ENCODE results near the gene TMEM150C.
"Not testable (repeated sequence)": the region's sequence is repeated elsewhere in the genome, so short reads cannot be mapped to it uniquely, and the experiment has no call there.

Gene TMEM150C

DNA sequence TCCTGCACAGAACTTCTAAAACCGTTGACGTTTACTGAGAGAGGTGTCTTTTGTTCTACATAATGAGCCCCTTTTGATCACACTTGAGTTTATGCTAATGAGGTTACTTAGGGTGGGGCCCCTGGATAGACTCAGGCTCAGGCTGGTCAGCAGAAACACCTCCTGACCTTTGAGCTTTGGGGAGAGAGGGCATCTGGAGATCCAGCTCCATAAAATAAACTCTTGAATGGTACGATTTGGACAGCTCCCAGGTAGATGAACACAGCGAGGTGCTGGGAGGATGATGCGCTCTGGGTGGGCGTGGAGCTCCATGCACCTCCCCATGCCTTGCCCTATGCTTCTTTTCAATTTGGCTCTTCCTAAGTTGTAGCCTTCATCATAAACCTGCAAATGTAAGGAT lies 79.4 kb downstream of the TMEM150C start:
- Histone ChIP-seq H3K27me3 (replicated peaks; ENCODE audit: control insufficient read depth, insufficient read depth, low read length, poor library complexity, severe bottlenecking) (no peaks in the 10 kb centered on the region), H3K9me3 (ENCODE audit: control insufficient read depth, low read length) (no peaks in the 10 kb centered on the region), H3K4me1 (ENCODE audit: control insufficient read depth, insufficient read depth, low read length, poor library complexity, severe bottlenecking) (no peaks in the 10 kb centered on the region), H3K27ac (ENCODE audit: insufficient read depth, low read length, poor library complexity, severe bottlenecking) (no peak overlapping the region), H3K4me3 (ENCODE audit: insufficient read depth, low read depth, low read length, poor library complexity, severe bottlenecking) (no peak overlapping the region), H3K36me3 (ENCODE audit: control insufficient read depth, insufficient read depth, low read length) (no peaks in the 10 kb centered on the region)
- DNase-seq, result no peak

DNA sequence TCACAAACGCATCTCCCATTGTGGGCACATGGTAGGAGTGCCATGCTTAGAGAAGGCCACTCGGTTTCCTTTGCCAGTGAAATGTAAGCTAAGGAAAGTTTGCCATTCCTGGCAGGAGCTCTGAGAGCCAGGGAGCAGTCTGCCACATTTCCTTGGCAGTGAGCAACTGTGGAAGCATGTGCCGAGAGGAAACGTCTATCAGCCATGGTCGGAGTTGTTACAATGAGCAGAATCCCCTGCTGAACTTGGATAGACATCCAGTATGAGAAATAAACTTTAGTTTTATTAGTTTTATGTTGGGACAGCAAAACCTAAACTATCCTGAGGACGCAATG lies 80.3 kb downstream of the TMEM150C start:
- Histone ChIP-seq H3K4me3 (ENCODE audit: insufficient read depth, low read depth, low read length, poor library complexity, severe bottlenecking) (no peak overlapping the region), H3K27ac (ENCODE audit: insufficient read depth, low read length, poor library complexity, severe bottlenecking) (no peak overlapping the region), H3K9me3 (ENCODE audit: control insufficient read depth, low read length) (no peaks in the 10 kb centered on the region), H3K4me1 (ENCODE audit: control insufficient read depth, insufficient read depth, low read length, poor library complexity, severe bottlenecking) (no peaks in the 10 kb centered on the region), H3K36me3 (ENCODE audit: control insufficient read depth, insufficient read depth, low read length) (no peaks in the 10 kb centered on the region), H3K27me3 (replicated peaks; ENCODE audit: control insufficient read depth, insufficient read depth, low read length, poor library complexity, severe bottlenecking) (no peaks in the 10 kb centered on the region)
- DNase-seq, result no peak

DNA sequence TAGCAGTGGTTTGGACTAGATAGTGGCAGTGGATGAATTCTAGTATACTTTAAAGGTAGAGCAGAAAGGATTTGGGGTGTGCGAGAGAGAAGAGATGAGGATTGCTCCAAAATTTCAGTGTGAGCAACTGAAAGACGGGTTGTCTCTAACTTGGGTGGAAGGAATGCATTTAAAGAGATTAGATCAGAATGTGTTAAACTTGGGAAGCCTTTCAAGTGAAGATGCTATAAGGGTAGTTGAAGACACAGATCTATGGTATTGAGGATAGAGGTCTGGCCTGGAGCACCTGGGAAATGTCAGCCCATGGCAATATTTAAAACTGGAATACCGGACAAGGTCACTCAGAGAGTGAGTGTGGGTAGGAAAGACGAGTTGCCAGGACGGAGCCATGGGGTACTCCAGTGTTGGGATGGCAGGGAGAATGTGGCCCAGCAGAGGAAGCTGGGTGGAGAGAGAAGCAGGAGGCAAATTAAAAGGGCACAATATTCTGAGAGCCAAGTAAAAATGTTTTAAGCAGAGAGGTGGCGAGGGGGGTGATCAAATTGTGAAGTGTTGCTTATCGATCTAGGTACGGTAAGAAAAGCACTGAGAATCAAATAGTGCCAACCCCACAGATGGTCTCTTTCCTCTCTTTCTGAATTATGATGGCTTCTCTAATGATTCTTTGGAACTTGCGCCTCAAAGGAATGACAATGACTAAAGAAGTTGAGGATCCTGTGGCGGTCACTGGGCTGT lies 80.8 kb downstream of the TMEM150C start:
- no peak for DNase-seq
- Histone ChIP-seq H3K27me3 (replicated peaks; ENCODE audit: control insufficient read depth, insufficient read depth, low read length, poor library complexity, severe bottlenecking) (no peaks in the 10 kb centered on the region), H3K4me1 (ENCODE audit: control insufficient read depth, insufficient read depth, low read length, poor library complexity, severe bottlenecking) (no peaks in the 10 kb centered on the region), H3K9me3 (ENCODE audit: control insufficient read depth, low read length) (no peaks in the 10 kb centered on the region), H3K4me3 (ENCODE audit: insufficient read depth, low read depth, low read length, poor library complexity, severe bottlenecking) (no peak overlapping the region), H3K27ac (ENCODE audit: insufficient read depth, low read length, poor library complexity, severe bottlenecking) (no peak overlapping the region), H3K36me3 (ENCODE audit: control insufficient read depth, insufficient read depth, low read length) (no peaks in the 10 kb centered on the region)

- H3K9me3 ChIP-seq (ENCODE audit: control insufficient read depth, low read length), result no peaks in the 10 kb centered on the region
- no peak overlapping the region for H3K27ac ChIP-seq (ENCODE audit: insufficient read depth, low read length, poor library complexity, severe bottlenecking)
- no peak for DNase-seq
- no peaks in the 10 kb centered on the region for H3K36me3 ChIP-seq (ENCODE audit: control insufficient read depth, insufficient read depth, low read length)
- H3K27me3 ChIP-seq (replicated peaks; ENCODE audit: control insufficient read depth, insufficient read depth, low read length, poor library complexity, severe bottlenecking), result no peaks in the 10 kb centered on the region
- H3K4me3 ChIP-seq (ENCODE audit: insufficient read depth, low read depth, low read length, poor library complexity, severe bottlenecking), result no peak overlapping the region
- no peaks in the 10 kb centered on the region for H3K4me1 ChIP-seq (ENCODE audit: control insufficient read depth, insufficient read depth, low read length, poor library complexity, severe bottlenecking)
Observed at GRCh38 chr4:82479562-82479961, 82.2 kb downstream of the TMEM150C start.

DNA sequence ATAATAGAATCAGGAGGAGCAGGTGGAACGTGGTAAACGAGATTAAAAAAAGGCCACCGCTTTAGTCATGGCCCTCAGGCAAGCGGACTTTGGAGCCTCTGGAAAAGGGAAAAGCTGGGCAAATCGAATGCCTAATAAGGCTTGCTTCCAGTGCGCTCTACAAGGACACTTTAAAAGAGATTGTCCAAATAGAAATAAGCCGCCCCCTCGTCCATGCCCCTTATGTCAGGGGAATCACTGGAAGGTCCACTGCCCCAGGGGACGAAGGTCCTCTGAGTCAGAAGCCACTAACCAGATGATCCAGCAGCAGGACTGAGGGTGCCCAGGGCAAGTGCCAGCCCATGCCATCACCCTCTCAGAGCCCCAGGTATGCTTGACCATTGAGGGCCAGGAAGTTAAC lies 84.3 kb downstream of the TMEM150C start:
- not testable (repeated sequence) for H3K27me3 ChIP-seq (replicated peaks; ENCODE audit: control insufficient read depth, insufficient read depth, low read length, poor library complexity, severe bottlenecking); DNase-seq; H3K36me3 ChIP-seq (ENCODE audit: control insufficient read depth, insufficient read depth, low read length); H3K9me3 ChIP-seq (ENCODE audit: control insufficient read depth, low read length); H3K4me1 ChIP-seq (ENCODE audit: control insufficient read depth, insufficient read depth, low read length, poor library complexity, severe bottlenecking); H3K27ac ChIP-seq (ENCODE audit: insufficient read depth, low read length, poor library complexity, severe bottlenecking); H3K4me3 ChIP-seq (ENCODE audit: insufficient read depth, low read depth, low read length, poor library complexity, severe bottlenecking)

DNA sequence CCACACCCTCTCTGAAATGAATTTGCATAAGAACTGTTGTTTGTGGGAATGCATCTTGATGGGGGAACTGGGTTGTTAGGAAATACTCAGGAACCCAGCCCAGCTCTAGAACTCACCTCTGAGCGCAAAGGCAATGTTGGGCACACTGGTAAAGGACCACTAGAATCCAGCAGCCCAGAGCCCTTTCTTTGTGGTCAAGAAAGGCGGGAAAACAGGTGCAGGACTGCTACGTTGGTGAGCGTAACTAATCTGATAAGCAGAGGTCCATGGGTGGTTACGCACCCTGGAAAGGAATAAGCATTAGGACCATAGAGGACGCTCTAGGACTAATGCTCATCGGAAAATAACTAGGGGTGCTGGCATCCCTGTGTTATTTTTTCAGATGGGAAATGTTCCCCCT lies 85.9 kb downstream of the TMEM150C start:
- H3K4me3 ChIP-seq (ENCODE audit: insufficient read depth, low read depth, low read length, poor library complexity, severe bottlenecking); H3K27ac ChIP-seq (ENCODE audit: insufficient read depth, low read length, poor library complexity, severe bottlenecking); DNase-seq; H3K9me3 ChIP-seq (ENCODE audit: control insufficient read depth, low read length); H3K36me3 ChIP-seq (ENCODE audit: control insufficient read depth, insufficient read depth, low read length); H3K4me1 ChIP-seq (ENCODE audit: control insufficient read depth, insufficient read depth, low read length, poor library complexity, severe bottlenecking); H3K27me3 ChIP-seq (replicated peaks; ENCODE audit: control insufficient read depth, insufficient read depth, low read length, poor library complexity, severe bottlenecking): not testable (repeated sequence)

DNA sequence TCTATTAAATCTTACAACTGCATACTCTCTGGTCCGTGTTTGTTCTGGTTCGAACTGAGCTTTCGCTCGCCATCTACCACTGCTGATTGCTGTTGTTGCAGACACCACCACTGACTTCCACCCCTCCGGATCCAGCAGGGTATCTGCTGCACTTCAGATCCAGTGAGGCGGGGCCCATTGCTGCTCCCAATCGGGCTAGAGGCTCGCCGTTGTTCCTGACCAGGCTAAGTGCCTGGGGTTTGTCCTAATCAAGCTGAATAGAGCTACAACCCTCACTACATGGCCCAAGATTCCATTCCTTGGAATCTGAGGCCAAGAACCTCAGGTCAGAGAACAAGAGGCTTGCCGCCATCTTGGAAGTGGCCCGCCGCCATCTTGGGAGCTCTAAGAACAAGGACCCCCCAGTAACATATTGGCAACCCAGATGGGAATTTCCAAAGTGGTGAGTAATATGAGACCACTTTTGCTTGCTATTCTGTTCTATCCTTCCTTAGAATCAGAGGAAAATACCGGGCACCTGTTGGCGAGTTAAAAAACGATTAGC lies 88.1 kb downstream of the TMEM150C start:
- Histone ChIP-seq H3K4me1 (ENCODE audit: control insufficient read depth, insufficient read depth, low read length, poor library complexity, severe bottlenecking) (no peaks in the 10 kb centered on the region), H3K4me3 (ENCODE audit: insufficient read depth, low read depth, low read length, poor library complexity, severe bottlenecking) (no peak overlapping the region), H3K9me3 (ENCODE audit: control insufficient read depth, low read length) (no peaks in the 10 kb centered on the region), H3K27me3 (replicated peaks; ENCODE audit: control insufficient read depth, insufficient read depth, low read length, poor library complexity, severe bottlenecking) (no peaks in the 10 kb centered on the region), H3K27ac (ENCODE audit: insufficient read depth, low read length, poor library complexity, severe bottlenecking) (no peak overlapping the region), H3K36me3 (ENCODE audit: control insufficient read depth, insufficient read depth, low read length) (no peaks in the 10 kb centered on the region)
- no peak for DNase-seq

- not testable (repeated sequence) for DNase-seq; H3K27ac ChIP-seq (ENCODE audit: insufficient read depth, low read length, poor library complexity, severe bottlenecking); H3K4me3 ChIP-seq (ENCODE audit: insufficient read depth, low read depth, low read length, poor library complexity, severe bottlenecking); H3K36me3 ChIP-seq (ENCODE audit: control insufficient read depth, insufficient read depth, low read length); H3K27me3 ChIP-seq (replicated peaks; ENCODE audit: control insufficient read depth, insufficient read depth, low read length, poor library complexity, severe bottlenecking); H3K9me3 ChIP-seq (ENCODE audit: control insufficient read depth, low read length); H3K4me1 ChIP-seq (ENCODE audit: control insufficient read depth, insufficient read depth, low read length, poor library complexity, severe bottlenecking)
Observed at GRCh38 chr4:82473080-82473479, 88.7 kb downstream of the TMEM150C start.

- H3K4me3 ChIP-seq (ENCODE audit: insufficient read depth, low read depth, low read length, poor library complexity, severe bottlenecking), result no peak overlapping the region
- no peaks in the 10 kb centered on the region for H3K4me1 ChIP-seq (ENCODE audit: control insufficient read depth, insufficient read depth, low read length, poor library complexity, severe bottlenecking)
- H3K36me3 ChIP-seq (ENCODE audit: control insufficient read depth, insufficient read depth, low read length), result peaks cover 5% of the 10 kb centered on the region
- H3K27ac ChIP-seq (ENCODE audit: insufficient read depth, low read length, poor library complexity, severe bottlenecking), result no peak overlapping the region
- DNase-seq, result no peak
- H3K9me3 ChIP-seq (ENCODE audit: control insufficient read depth, low read length), result no peaks in the 10 kb centered on the region
- no peaks in the 10 kb centered on the region for H3K27me3 ChIP-seq (replicated peaks; ENCODE audit: control insufficient read depth, insufficient read depth, low read length, poor library complexity, severe bottlenecking)
Observed at GRCh38 chr4:82469791-82470345, 91.9 kb downstream of the TMEM150C start.

- DNase-seq, result no peak
- Histone ChIP-seq H3K9me3 (ENCODE audit: control insufficient read depth, low read length) (no peaks in the 10 kb centered on the region), H3K27ac (ENCODE audit: insufficient read depth, low read length, poor library complexity, severe bottlenecking) (no peak overlapping the region), H3K4me3 (ENCODE audit: insufficient read depth, low read depth, low read length, poor library complexity, severe bottlenecking) (no peak overlapping the region), H3K4me1 (ENCODE audit: control insufficient read depth, insufficient read depth, low read length, poor library complexity, severe bottlenecking) (no peaks in the 10 kb centered on the region), H3K27me3 (replicated peaks; ENCODE audit: control insufficient read depth, insufficient read depth, low read length, poor library complexity, severe bottlenecking) (no peaks in the 10 kb centered on the region), H3K36me3 (ENCODE audit: control insufficient read depth, insufficient read depth, low read length) (peaks cover 5% of the 10 kb centered on the region)
Observed at GRCh38 chr4:82467471-82467870, 94.3 kb downstream of the TMEM150C start.
